ENCODE results near the gene CACNB4.

The CACNB4 gene

DNA sequence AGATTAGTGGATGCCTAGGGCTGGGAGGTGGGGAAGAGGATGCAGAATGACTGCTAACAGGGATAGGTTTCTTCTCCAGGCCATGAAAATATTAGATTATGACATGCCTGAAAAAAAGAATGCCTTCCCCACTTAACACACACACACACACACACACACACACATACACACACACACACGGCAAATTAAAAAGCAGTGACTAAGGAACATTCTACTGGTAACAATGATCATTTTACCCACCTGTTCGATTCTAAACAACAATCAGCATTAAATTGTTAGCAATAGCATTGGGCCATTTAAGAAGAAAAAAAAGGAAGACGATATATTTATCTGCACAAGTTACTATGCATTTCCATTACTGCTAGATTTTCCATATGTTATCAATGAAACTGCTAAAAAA lies 10.8 kb downstream of the CACNB4 start:
- FAIRE-seq, result no peak

GRCh38 chr2:152086231-152086630 lies 12.6 kb downstream of the CACNB4 start:
- no peak for FAIRE-seq

GRCh38 chr2:152084076-152084475 lies 14.8 kb downstream of the CACNB4 start:
- FAIRE-seq, result no peak

DNA sequence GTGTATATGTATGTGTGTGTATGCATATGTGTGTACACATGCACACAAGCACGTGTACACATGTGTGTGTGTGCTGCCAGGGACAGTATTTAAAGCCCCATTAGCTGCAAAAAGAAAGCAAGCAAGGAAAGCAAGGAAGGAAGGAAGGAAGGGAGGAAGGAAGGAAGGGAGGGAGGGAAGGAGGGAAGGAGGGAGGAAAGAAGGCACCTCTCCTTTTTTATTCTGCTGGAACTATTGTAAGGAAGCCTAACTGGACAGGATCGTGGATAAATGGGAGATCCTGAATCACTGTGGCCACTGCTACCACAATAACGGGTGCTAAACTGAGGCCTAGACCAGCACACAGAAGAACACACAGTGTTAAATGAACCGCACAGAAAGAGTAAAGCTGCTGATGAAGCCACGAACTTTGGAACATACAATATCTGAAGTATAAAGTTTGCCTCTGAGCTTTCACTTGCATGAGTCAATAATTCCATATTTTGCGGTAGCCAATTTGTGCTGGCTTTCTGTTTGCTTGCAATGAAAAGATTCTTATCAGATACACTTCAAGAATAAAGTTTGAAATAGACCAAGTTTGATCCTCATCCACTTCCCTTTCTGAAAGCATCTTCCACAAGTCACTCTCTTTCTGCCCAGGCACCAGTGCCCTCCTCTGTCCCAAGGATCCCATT lies 15.5 kb downstream of the CACNB4 start:
- no peak for FAIRE-seq

DNA sequence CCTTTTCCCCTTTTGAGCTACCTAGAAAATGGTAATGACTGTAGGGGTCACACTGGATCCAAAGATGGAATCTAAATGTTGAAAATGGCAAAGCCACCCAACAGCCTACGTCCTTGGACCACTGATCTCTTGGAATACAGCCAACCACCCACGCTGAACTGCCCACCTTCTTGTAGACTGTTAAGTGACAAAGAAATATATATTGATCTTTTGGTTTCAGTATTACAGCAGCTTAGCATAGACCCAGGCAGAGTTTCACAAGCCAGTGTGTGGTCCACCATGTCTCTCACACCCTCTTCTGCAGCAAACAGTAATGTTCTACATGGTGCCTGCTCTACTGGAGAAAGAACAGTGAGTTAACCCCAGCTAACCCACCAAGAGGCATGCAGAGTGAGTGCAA lies 20.2 kb downstream of the CACNB4 start:
- FAIRE-seq, result no peak

DNA sequence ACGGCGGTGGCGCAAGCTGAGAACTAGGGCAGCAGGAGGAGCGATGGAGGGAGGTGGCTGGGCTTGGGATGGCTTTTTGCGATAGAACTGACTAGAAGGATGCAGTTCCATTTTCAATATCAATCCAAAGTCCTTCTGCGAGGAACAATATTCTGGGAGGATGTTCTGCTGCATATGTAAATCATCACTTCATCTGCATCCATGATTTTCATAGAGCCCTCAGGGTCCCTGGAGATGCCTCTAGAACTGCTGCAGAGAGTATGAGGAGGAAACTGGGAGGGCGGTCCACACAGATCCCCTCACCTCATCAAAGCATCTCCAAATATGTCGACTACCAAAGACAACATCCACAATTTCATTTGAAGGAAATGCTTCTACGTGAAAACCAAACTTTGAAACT lies 20.8 kb downstream of the CACNB4 start:
- FAIRE-seq, result no peak

DNA sequence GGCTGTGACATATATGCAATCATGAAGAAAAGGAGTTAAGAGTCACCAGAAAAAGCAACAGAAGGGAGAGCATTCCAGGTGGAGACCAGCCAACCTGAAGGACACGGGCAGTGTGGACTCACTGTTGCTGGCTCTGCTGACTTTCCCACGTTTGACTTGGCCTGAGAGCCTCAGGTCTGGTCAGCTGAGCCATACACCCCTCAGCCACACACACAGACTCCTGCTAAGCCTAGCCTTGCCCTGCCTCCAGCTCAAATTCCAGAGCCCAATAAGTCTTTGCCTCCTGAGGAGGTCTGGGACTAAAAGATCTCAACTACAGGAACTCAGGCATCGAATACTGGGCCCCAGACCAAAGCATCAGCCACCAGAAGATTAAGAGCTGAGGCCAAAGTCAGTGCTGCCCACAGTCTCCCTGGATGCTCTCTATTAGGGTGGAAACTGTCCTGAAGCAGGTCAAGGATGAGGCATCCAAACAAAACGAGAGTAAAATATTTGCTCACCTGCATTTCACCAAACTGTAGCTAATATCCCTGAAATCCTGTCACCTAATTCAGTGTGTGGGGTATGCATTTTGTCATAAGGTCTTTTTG lies 23.3 kb downstream of the CACNB4 start:
- FAIRE-seq, result no peak

DNA sequence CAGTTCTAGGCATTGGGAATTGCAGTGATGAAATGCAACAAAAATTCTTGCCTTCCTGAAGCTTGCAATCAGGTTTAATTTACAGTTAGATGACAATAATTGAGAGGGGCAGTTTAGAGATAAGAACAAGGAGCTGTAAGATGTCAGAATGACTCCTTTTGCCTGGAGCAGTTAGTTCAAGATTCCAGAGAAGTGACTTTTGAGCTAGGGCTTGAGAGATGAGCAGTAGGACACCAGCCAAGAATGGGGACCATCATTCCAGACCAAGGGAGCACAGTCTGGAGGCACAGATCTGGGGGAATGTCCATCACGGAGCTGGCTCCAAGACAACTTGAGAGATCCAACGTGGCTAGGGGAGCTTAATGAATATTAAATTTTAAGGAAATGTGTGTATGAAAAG lies 26.8 kb downstream of the CACNB4 start:
- FAIRE-seq, result no peak

DNA sequence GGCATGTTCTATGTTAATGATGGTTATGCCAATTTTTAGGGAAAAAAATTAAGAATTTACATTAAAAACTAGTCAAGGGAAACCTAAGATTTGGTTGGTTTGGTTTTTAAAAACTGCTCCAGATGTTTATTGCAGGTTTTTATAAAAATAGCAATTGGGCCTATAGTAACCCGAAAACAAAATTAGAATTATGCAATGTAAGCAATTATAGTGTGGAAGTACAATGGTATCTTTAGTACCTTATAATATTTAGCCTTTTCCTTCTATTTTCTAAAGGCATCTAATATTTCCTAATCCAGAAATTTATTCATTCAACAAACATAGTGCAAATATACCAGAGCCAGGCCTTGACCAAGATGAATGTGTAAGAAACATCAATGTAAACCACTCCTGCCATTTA lies 27.3 kb downstream of the CACNB4 start:
- FAIRE-seq, result no peak

DNA sequence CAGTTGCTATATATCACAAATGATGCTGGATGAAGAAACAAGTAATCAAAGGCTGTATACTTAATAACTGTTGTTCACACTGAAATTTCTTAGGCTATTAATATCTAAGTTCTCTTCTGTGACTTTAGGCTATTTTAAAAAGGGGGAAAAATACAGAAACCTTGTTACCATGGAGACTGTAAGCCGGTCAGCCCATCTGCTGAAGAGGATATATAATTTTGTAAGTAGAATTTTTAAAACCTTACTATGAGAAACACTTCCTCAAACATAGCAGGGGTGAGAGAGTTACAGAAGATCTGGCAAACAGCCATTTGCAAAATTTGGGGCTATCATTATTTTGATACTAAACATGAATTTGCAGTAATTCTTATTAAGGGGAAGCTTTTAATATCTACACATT lies 27.8 kb downstream of the CACNB4 start:
- no peak for FAIRE-seq

GRCh38 chr2:152068226-152068625 lies 30.6 kb downstream of the CACNB4 start:
- no peak for FAIRE-seq

DNA sequence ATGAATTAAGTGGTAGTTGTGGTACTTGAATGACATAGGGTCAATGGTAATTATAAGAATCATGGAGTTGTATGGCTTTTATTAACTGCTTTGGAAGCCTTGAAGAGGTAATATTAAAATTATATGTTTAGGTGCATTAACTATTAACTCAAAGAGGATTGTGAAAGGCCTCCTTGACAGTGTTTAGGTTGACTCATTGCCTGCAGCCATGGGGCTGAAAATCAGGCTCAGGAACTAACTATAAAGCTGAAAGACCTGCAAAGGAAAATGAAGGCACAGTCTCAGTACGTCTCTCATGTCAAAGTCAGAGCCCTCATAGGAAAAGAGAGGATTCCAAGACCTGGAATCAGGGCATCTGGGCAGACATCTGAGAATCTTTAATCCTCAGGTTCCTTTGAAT lies 31.0 kb downstream of the CACNB4 start:
- no peak for FAIRE-seq

DNA sequence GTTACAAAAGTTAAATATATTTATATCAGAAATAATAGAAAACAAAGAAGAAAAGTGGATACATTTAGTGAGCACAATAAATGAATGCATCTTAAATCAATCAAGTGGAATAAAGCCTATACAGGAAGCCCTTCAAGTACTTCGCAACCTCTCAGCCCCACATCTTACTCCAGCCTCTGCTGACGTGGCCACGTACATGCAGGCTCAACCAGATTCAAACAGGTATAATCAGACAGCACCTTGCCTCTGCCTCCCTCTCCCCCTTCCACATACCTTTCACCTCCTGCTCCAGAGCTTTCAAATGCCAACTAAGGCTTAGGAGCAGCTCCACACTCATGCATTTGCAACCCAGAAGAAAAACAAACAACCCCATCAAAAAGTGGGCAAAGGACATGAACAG lies 32.9 kb downstream of the CACNB4 start:
- no peak for FAIRE-seq

GRCh38 chr2:152064001-152064400 lies 34.8 kb downstream of the CACNB4 start:
- FAIRE-seq, result no peak

GRCh38 chr2:152063325-152063924 lies 35.4 kb downstream of the CACNB4 start:
- FAIRE-seq, result no peak

- FAIRE-seq, result no peak
Observed at GRCh38 chr2:152062125-152063091, 36.4 kb downstream of the CACNB4 start.

GRCh38 chr2:152061383-152061782 lies 37.5 kb downstream of the CACNB4 start:
- no peak for FAIRE-seq

DNA sequence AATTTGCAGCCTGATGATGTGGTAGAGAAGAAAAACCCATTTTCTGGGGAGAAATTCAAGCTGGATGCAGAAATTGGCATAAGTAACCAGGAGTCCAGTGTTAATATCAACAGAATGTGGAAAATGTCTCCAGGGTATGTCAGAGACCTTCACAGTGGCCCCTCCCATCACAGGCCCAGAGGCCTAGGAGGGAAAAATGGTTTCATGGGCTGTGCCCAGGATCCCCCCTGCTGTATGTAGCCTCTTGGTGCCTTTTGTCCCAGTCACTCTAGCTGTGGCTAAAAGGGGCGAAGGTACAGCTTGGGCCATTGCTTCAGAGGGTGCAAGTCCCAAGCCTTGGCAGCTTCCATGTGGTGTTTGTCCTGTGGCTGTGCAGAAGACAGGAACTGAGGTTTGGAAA lies 40.2 kb downstream of the CACNB4 start:
- FAIRE-seq, result no peak

DNA sequence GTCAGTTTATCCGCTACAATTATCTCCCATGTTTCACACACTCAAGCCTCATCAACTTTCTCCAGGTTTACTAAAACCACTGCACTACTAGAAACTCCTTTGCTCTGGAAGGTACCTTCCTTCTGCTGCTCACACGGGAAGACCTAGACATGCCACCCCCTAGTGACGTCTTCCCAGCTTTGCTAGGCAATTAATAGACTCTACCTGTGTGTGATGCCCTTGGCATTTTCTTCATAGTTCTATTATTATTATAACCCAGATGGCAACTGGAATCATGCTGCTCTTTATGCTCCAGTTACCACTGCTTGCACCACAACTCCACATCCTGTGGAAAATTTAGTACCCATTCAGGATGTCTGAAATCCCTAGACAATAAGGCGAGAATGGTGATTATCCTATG lies 42.4 kb downstream of the CACNB4 start:
- no peak for FAIRE-seq

DNA sequence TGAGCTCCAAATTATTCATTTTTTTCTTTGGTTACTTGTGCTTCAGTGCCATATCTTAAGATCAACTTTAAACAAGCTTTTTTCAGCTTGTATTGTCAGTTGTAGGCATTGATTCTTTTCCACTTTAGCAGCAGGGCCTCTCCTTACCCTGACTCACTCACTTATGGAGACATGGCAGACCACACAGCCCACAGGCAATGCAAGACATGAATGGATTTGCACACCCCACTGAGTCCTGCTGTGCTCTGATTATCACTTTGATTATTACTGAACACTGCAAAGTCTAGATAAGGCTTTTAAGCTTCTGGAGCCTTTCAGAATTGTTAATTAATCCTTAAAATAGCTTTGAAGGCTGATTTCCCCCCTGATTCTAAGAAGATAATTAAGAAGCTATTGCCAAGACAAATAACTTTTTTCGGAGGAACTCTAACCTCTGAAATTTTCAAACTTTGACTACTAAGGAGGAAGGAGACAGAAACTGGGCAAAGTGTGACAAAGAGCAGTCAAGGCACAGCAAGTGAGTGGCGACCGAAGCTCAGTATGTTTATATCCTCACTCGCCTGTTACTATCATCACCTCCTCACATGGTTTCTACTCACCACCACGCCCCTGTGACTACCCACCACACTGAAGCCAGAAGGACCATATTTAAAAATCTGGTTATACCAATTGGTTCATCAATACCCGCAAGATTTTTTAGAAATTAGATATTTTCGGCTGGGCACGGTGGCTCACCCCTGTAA lies 43.3 kb downstream of the CACNB4 start:
- FAIRE-seq, result no peak

DNA sequence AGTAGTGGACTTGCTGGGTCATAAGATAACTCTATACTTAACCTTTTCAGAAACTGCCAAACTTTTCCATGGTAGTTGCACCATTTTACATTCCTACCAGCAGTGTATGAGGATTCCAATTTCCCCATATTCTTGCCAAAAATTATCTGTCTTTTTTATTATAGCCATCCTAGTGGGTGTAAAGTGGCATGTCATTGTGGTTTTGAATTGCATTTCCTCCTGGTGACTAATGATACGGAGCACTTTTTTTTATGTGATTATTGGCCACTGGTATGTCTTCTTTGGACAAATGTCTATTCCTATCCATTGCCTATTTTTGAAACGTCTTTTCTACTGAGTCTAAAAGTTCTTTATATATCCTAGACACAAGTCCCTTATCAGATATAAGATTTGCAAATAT lies 44.3 kb downstream of the CACNB4 start:
- no peak for FAIRE-seq

DNA sequence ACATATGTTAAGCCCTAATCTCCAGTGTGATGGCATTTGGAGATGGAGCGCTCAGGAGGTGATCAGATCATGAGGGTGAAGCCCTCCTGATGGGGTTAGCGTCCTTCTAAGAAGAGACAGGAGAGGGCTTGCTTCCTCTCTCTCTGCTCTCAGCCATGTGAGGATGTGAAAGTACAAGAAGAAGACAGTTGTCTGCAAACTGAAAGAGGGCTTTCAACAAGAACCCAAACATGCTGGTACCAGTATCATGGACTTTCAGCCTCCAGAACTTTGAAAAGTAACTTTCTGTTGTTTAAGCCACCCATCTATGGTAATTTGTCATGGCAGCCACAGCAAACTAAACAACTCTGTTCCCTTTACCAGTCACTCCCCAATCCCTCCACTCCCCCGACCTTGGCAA lies 47.4 kb downstream of the CACNB4 start:
- FAIRE-seq, result no peak

DNA sequence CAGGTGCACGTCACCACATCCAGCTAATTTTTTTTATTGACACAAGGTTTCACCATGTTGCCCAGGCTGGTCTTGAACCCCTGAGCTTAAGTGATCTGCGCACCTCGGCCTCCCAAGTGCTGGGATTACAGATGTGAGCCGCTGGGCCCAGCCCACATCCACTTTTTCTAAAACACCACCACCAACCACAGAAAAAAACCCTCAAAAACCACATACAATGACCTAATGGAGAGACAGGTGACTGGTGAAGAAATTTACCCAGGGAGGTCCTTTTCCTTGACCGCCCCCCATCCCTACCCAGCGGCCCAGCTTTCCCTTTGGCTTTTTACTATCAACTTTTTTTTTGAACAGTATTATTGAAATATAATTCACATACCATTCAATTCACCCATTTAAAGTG lies 47.9 kb downstream of the CACNB4 start:
- no peak for FAIRE-seq
